ENCODE results near the gene DUT. TPM values are rescaled to one million over a fixed set of nuclear protein-coding genes. Genes with fewer than 3 reads are reported as not detected.
A peak's percentile ranks its signal among the peaks of the same experiment; 100 is the strongest.
"Not testable (repeated sequence)": the region's sequence is repeated elsewhere in the genome, so short reads cannot be mapped to it uniquely, and the experiment has no call there.

Gene DUT
- total and polyA plus RNA-seq, 10 donors, result 72.6 to 145 (median 85.9) TPM

- H3K4me1 ChIP-seq, result peaks cover 4 to 17% (median 9%) of the 10 kb centered on the region in 6 donors
- H3K4me3 ChIP-seq, result no peak overlapping the region
- no peaks in the 10 kb centered on the region for H3K36me3 ChIP-seq
- TF ChIP-seq POLR2A (IDR thresholded peaks at IDR 0.05), result no peak
- TF ChIP-seq CTCF (IDR thresholded peaks at IDR 0.05 in 8 of 11, conservative IDR thresholded peaks at IDR 0.05 in 3 of 11), result no peak
- no peak for TF ChIP-seq POLR2AphosphoS5 (IDR thresholded peaks at IDR 0.05)
- H3K27me3 ChIP-seq (replicated peaks in 1 of 7), result no peaks in the 10 kb centered on the region
- no peak overlapping the region for H3K27ac ChIP-seq
- H3K9me3 ChIP-seq, result no peaks in the 10 kb centered on the region
- DNase-seq, result no peak
- 82 to 91% (median 89%) methylated on average over 5 of the region's 5 CpGs for WGBS, 5 donors
- intact Hi-C loops (cut with DNase I; ENCODE audit: low total_unique reads), result no loop called here
Observed at GRCh38 chr15:48325400-48325799, 5.8 kb upstream of the DUT start.

- WGBS, 5 donors, result 69 to 74% (median 74%) methylated on average over 6 of the region's 6 CpGs
- H3K9me3 ChIP-seq; H3K4me3 ChIP-seq; H3K27ac ChIP-seq; intact Hi-C loops (cut with DNase I; ENCODE audit: low total_unique reads); H3K36me3 ChIP-seq; H3K27me3 ChIP-seq (replicated peaks in 1 of 7); DNase-seq: not testable (repeated sequence)
- peaks cover 5 to 20% (median 12%) of the 10 kb centered on the region in 6 donors for H3K4me1 ChIP-seq
Observed at GRCh38 chr15:48326180-48326579, 5.0 kb upstream of the DUT start.

- DNase-seq, result no peak
- intact Hi-C loops (cut with DNase I; ENCODE audit: low total_unique reads), result no loop called here
- Histone ChIP-seq H3K36me3 (peaks cover 0 to 19% (median 11%) of the 10 kb centered on the region in 6 donors), H3K4me3 (peak overlapping the region; percentile 80 to 99 (median 95)), H3K4me1 (peaks cover 15 to 49% (median 29%) of the 10 kb centered on the region in 6 donors), H3K27me3 (replicated peaks in 1 of 7) (no peaks in the 10 kb centered on the region), H3K9me3 (no peaks in the 10 kb centered on the region), H3K27ac (peak overlapping the region; percentile 92 to 99 (median 96))
- WGBS, 5 donors, result 22 to 33% (median 29%) methylated on average over 11 of the region's 11 CpGs
- TF ChIP-seq POLR2A (IDR thresholded peaks at IDR 0.05) (no peak), CTCF (IDR thresholded peaks at IDR 0.05 in 8 of 11, conservative IDR thresholded peaks at IDR 0.05 in 3 of 11) (no peak), POLR2AphosphoS5 (IDR thresholded peaks at IDR 0.05) (no peak)
Observed at GRCh38 chr15:48330105-48330785, 984 bp upstream of the DUT start.

GRCh38 chr15:48331796-48332641 is 790 bp downstream of the DUT start:
- Histone ChIP-seq H3K27ac (peak overlapping the region; percentile 92 to 99 (median 96)), H3K4me1 (peaks cover 15 to 48% (median 26%) of the 10 kb centered on the region in 6 donors), H3K4me3 (peak overlapping the region; percentile 80 to 99 (median 95)), H3K9me3 (no peaks in the 10 kb centered on the region), H3K27me3 (replicated peaks in 1 of 7) (no peaks in the 10 kb centered on the region), H3K36me3 (peaks cover 0 to 36% (median 20%) of the 10 kb centered on the region in 6 donors)
- TF ChIP-seq POLR2AphosphoS5 (IDR thresholded peaks at IDR 0.05), result no peak
- intact Hi-C loops (cut with DNase I; ENCODE audit: low total_unique reads), result no loop called here
- DNase-seq, result peak; percentile 91
- WGBS, 5 donors, result 0 to 1% (median 1%) methylated on average over 40 to 64 of the region's 64 CpGs

- DNase-seq, result no peak
- TF ChIP-seq POLR2A (IDR thresholded peaks at IDR 0.05) (no peak), CTCF (IDR thresholded peaks at IDR 0.05 in 8 of 11, conservative IDR thresholded peaks at IDR 0.05 in 3 of 11) (no peak), POLR2AphosphoS5 (IDR thresholded peaks at IDR 0.05) (no peak)
- H3K27ac ChIP-seq, result peak overlapping the region in 4 of 8 donors; percentile 97 to 99 (median 98)
- H3K9me3 ChIP-seq, result no peaks in the 10 kb centered on the region
- H3K27me3 ChIP-seq (replicated peaks in 1 of 7), result no peaks in the 10 kb centered on the region
- H3K4me3 ChIP-seq, result peak overlapping the region in 6 of 8 donors; percentile 80 to 99 (median 95)
- intact Hi-C loops (cut with DNase I; ENCODE audit: low total_unique reads), result no loop called here
- peaks cover 15 to 48% (median 26%) of the 10 kb centered on the region in 6 donors for H3K4me1 ChIP-seq
- H3K36me3 ChIP-seq, result peaks cover 0 to 42% (median 22%) of the 10 kb centered on the region in 6 donors
- WGBS, 5 donors, result 27 to 35% (median 35%) methylated on average over 9 of the region's 9 CpGs
Observed at GRCh38 chr15:48332642-48333034, 1.4 kb downstream of the DUT start.

All from spleen (tissue), 11 donors.